Liver (tissue), 3 donors: Measurements from ENCODE around the gene PRELID2.

ENCODE experiments used
- CTCF ChIP-seq: fragments of 150-350 bp; IDR thresholded peaks from 2 replicates; pipeline ENCODE4 v1.5.1; 2017; ENCODE audit warnings: improper control_type of control experiment, low read depth, low read length; ENCODE audit not compliant: missing input control
- GABPA ChIP-seq, 2 donors: IDR thresholded peaks in 1 of 2; conservative IDR thresholded peaks in 1 of 2; 2 replicates each; pipeline ENCODE4 v1.6.1; 2016; ENCODE audit warnings: antibody characterized with exemption in 2 of 2, mild to moderate bottlenecking in 1 of 2, moderate library complexity in 1 of 2
- JUND ChIP-seq, 2 donors: IDR thresholded peaks; 2 replicates each; pipeline ENCODE4 v1.6.1; 2016; ENCODE audit warnings: antibody characterized with exemption in 2 of 2
- MAX ChIP-seq: IDR thresholded peaks from 2 replicates; pipeline ENCODE4 v1.6.1; 2016; ENCODE audit warnings: antibody characterized with exemption
- NR2F2 ChIP-seq: IDR thresholded peaks from 2 replicates; pipeline ENCODE4 v1.6.1; 2016; ENCODE audit warnings: antibody characterized with exemption
- RAD21 ChIP-seq, 2 donors: IDR thresholded peaks; 2 replicates each; pipeline ENCODE4 v1.6.1; 2016; ENCODE audit warnings: antibody characterized with exemption in 2 of 2, mild to moderate bottlenecking in 2 of 2
- REST ChIP-seq: IDR thresholded peaks from 2 replicates; pipeline ENCODE4 v1.6.1; 2016; ENCODE audit warnings: antibody characterized with exemption, mild to moderate bottlenecking
- RXRA ChIP-seq, 2 donors: IDR thresholded peaks; 2 replicates each; pipeline ENCODE4 v1.6.1; 2017 to 2018; ENCODE audit warnings: antibody characterized with exemption in 2 of 2, mild to moderate bottlenecking in 1 of 2
- SP1 ChIP-seq: IDR thresholded peaks from 2 replicates; pipeline ENCODE4 v1.6.1; 2018; ENCODE audit warnings: antibody characterized with exemption, mild to moderate bottlenecking
- TAF1 ChIP-seq: conservative IDR thresholded peaks from 2 replicates; pipeline ENCODE4 v1.6.1; 2016; ENCODE audit warnings: antibody characterized with exemption, mild to moderate bottlenecking
- YY1 ChIP-seq: IDR thresholded peaks from 2 replicates; pipeline ENCODE4 v1.6.1; 2016; ENCODE audit warnings: antibody characterized with exemption, mild to moderate bottlenecking
- ZBTB33 ChIP-seq: IDR thresholded peaks from 2 replicates; pipeline ENCODE4 v1.6.1; 2016; ENCODE audit warnings: antibody characterized with exemption
- donor health status: healthy.
- donor health status: healthy.

GRCh38 chr5:145829708-145830361, 5.3 kb downstream of the PRELID2 start:
- no peak for TF ChIP-seq YY1
- no peak for TF ChIP-seq CTCF
- no peak for TF ChIP-seq ZBTB33
- TF ChIP-seq GABPA (IDR thresholded peaks at IDR 0.05 in 1 of 2, conservative IDR thresholded peaks at IDR 0.05 in 1 of 2) = no peak
- no peak for TF ChIP-seq MAX
- no peak for TF ChIP-seq JUND (IDR thresholded peaks at IDR 0.05)
- no peak for TF ChIP-seq RXRA (IDR thresholded peaks at IDR 0.05)
- TF ChIP-seq REST = no peak
- no peak for TF ChIP-seq RAD21 (IDR thresholded peaks at IDR 0.05)
- no peak for TF ChIP-seq NR2F2
- no peak for TF ChIP-seq TAF1
- TF ChIP-seq SP1 = peak; percentile 2
